NCI-H526 treated with DMSO at 0.1 percent for 48 hours (cell line): ENCODE results near the gene ZNF335.
A peak's percentile ranks its signal among the peaks of the same experiment; 100 is the strongest.
"Not testable (repeated sequence)": the region's sequence is repeated elsewhere in the genome, so short reads cannot be mapped to it uniquely, and the experiment has no call there.

Experiments used
- DNase-seq: peaks from one replicate; lab custom pipeline; 2025; lab: John Stamatoyannopoulos, UW

ZNF335 gene

DNA sequence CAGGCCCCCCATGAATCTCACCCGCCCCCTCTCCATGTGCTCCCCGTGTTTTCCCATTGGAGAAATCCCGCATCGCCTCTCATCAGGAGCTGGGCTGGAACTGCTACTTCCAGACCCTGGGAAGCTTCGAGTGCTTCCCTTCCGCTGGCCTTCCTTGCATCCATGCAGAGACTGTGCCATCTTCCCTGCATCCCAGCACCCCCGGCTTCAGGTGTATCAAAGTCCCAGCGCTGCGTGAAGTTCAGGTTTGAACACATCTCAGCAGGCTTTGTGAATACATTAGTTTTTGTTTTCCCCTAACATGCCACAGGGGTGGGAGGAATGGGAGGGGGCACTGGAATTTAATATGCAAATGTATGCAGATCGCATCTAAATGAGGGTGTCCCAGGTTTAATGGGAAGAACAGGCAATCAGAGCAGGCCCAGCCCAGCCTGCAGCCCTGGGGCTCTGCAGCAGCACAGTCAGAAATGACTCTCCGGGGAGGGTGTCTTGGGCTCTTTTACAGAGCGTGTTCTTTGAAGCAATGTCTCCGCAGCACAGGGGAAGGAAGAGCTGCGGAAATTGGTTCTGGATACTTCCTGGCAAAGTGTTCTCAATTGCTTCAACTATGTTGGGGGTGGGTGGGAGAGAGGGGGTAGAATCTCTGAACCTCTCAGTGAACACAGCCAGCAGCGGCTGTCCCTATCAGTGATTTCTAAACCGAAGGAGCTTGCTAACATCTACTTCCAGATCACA, 28.4 kb upstream of the ZNF335 start:
- DNase-seq = no peak

DNA sequence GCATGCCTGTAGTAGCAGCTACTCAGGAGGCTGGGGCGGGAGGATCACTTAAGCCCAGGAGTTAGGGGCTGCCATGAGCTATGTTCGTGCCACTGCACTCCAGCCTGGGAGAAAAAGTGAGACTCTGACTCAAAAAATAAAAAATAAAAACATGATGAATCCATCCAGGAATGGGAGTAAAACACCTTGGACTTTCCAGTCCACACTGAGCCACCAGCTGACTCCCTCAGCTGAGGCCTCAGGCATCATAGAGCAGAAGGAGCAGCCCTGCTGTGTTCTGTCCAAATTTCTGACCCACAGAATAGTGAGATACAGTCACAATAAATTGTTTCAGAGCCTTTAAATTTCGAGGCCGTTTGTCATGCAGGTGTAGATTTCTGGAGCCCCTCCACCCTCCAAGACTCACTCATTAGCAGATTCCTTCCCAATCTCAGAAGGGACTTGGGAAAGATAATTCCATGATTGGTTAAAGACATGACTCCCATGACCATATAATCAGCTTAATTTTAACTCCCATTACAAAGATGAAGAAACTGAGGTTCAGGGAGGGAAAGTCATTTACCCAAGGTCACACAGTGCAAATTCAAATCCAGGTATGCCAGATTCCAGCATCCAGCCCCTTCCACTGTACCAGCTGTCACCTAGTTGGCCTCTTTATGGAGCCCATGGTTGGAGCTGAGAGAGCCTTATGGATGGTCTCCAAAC, 27.7 kb upstream of the ZNF335 start:
- no peak for DNase-seq

DNA sequence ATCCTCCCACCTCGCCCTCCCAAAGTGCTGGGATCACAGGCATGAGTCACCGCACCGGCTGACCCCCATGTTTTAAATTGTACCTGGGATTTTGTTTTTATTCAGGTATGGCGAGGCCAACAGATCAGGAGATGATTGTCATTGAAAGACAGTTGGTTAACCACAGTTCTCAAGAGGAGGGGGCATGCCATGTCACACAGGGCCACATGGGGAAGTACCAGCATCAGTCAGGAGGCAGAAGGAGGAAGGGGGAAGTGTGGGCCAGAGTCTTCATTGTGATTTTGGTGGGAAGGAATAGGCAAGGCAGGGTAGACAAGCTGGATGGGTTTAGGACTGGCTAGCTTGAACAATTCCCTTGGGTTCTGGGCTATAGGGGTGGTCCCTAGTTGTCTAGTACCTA, 26.8 kb upstream of the ZNF335 start:
- DNase-seq = no peak

DNA sequence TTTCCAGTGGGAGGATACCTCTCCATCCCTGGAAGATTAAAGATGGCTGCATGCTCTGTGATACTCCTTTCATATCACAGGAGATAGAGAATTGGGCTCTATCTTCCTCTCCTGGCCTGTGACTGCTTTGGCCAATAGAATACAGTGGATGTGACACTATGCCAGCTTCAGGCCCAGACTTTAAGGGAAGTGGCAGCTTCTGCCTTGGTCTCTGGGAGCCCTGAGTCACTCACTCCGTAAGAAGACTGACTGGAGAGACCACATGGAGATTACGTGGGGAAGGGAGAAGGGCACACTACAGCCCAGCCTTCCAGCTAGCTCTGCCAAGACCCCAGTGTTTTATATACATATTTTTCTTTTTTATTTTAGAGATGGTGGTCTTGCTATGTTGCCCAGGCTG, 26.3 kb upstream of the ZNF335 start:
- DNase-seq = no peak

DNA sequence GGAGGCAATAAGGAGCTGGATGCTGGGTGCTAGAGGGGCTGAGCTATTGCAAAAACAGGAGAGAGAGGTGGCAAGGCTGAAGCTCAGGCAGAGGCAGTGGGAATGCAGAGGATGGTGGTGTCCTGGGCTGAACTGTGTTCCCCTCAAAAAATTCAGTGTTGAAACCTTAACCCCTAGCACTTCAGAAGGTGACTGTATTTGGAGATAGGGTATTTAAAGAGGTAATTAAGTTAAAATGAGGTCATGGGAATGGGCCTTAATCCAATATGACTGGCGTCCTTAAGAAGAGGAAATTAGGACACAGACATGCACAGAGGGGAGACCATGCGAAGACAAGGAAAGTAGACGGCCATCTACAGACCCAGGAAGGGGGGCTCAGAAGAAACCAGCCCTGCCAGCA, 25.2 kb upstream of the ZNF335 start:
- no peak for DNase-seq

DNA sequence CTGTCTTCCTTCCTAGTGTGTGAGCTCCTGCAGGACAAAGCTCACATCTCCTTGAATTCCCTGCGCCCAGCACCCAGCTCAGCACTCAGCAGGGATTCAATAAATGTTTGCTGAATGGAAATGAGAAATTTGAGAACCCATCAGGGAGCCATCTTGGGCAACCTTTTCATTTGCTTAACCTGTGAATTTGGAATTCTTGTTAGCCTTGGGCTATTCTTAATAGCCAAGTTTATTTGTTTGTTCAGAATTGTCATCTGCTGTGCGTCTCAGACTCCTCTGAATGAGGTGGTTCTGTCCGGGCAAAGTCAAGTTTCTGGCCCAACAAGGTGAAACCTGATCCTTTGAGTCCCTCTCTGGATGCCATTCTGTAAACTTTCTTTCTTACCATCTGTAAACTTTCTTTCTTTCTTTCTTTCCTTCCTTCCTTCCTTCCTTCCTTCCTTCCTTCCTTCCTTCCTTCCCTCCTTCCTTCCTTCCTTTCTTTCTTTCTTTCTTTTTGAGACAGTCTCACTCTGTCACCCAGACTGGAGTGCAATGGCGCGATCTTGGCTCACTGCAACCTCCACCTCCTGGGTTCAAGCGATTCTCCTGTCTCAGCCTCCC, 23.6 kb upstream of the ZNF335 start:
- DNase-seq = peak; percentile 80

DNA sequence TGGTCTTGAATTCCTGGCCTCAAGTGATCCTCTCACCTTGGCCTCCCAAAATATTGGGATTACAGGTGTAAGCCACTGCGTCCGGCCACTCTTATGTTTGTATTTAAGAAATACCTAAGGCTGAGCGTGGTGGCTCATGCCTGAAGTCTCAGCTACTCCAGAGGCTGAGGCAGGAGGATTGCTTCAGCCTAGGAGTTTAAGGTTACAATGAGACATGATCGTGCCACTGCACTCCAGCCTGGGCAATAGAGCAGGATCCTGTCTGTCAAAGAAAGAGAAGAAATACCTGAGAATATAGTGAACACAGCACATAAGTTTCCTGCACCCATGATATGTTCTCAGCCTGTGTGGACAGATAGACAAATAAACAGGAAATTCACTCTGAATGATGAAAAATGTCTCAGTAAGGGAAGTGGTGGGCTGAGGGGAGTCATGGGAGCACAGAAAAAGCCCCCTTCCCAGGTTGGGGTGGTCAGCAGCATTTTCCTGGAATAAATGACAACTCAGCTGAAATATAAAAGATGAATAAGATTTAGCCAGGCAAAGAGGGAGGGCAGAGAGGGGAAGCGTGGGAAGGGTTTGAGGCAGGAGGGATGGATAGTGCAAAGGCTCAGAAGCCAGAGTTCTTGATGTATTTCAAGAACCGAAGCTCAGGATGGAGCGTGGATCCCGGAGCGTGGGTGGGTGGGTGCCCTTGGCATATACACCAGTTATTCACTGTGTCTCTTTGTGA, 22.9 kb upstream of the ZNF335 start:
- DNase-seq = no peak

DNA sequence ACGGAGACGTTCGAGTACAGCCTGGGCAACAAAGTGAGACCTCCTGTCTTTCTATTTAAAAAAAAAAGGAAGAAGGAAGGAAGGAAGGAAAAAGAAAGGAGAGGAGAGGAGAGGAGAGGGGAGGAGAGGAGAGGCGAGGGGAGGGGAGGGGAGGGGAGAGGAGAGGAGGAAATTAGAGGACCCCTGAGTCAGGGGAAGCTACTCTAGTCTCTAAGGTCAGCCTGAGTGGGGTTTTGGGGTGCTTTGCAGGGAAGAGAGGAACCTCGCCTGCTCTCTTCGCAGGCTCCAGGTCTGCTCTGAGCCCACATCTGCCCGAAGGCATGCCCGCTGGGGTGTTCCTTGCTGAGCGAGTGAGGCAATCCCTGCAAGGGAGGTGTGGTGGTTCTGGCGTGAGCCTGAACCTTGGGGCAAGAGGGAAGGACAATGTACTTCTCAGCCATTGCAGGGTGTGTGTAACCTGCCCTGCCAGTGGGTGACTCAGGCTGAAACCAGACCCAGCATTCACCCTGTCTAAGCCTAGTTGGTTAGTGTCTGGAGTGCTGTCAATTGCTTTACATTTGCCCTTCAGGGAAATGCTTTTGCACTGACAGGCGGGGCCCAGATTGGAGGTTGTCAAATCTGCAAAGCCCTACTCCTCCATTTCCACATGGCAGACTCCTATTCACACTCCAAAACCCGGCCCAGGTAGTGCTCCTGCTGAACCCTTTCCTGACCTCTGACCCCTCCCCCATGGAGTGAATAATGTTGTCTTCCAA, 21.4 kb upstream of the ZNF335 start:
- no peak for DNase-seq

DNA sequence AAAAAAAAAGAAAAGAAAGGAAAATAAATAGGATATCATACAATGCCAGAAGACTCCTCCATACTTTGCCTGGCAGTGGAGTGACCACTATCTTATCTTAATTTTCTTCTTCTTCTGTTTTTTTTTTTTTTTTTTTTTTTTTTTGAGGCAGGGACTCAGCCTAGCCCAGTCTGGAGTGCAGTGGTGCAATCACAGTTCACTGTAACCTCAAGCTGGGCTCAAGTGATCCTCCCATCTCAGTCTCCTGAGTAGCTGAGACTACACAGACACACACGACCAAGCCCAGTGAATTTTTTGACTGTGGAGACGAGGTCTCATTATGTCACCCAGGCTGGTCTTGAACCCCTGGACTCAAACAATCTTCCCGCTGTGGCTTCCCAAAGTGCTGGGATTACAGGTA, 19.6 kb upstream of the ZNF335 start:
- no peak for DNase-seq

DNA sequence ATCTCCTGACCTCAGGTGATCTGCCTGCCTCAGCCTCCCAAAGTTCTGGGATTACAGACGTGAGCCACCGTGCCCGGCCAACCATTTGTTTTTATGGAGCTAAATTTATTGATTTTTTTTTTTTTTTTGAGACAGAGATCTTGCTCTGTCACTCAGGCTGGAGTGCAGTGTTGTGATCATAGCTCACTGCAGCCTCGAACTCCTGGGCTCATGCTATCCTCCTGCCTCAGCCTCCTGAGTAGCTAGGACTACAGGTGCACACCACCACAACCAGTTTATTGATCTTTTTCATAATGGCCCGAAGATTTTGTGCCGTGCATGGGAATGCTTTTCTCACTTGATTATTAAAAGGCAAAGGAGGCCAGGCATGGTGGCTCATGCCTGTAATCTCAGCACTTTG, 16.8 kb upstream of the ZNF335 start:
- DNase-seq = not testable (repeated sequence)

DNA sequence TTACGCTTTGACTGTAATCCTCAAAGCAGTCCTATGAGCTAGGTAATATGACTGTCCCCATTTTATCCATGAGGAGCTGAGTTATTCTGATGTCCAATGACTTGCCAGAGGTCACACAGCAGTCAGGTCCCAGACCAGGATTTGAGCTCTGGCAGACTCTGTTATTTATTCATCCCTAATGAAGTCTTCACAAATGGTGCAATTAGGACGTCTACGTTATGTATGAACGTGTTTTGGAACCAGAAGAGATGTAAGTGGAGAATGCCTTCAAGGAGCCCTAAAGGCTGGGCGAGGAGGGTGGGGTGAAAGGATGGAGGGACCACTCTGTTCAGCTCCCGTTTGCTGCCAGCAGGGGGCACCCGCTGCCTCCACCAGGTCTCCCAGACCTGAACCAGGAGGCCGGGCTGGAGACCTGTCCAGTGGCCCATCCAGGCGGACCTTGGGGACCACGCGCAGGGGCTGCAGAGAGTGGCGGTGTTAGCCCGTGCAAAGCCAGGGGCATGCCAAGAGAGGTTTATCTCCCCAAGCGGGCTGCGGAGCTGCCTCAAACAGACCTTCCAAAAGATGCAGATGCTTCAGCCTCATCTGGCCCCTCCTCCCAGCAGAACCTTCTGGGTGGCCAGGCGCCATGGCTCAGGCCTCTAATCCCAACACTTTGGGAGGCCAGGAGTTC, 15.2 kb upstream of the ZNF335 start:
- peak; percentile 33 for DNase-seq

DNA sequence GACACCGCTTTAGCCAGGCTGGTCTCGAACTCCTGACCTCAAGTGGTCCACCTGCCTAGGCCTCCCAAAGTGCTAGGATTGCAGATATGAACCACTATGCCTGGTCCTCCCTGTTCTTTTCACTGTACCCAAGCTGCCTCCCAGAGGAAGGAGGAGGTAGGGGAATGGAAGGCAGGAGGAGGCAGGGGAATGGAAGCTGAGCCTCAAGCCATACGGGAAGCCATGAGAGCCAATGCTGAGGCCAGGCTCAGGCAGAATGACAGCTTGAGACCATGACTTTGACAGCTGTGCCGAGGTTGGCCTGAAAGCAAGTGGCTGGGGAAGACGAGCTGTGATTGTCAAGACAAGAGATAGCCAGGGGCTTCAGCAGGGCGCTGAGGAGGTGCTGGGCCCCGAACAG, 13.6 kb upstream of the ZNF335 start:
- DNase-seq = no peak

DNA sequence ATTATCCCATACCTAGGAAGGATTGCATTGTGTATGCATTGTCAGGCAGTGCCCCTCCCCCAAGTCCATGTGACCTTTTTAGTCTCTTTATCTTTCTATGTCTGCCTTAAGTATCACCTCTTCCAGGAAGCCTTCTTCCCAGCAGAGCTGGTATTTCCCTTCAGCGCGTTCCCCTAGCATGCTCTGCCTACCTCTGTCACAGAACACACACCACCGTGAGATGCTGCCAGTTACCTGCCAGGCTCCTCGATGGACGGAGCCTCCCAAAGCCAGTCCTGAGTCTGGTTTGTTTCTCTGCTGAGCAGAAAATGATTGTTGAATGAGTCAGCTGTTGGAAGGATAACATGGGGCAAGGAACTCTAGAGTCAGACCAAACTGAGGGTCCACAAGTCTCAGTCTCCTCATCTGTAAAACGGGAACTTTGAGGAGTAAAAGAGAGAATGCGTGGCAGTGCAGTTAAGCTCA, 11.3 kb upstream of the ZNF335 start:
- no peak for DNase-seq

DNA sequence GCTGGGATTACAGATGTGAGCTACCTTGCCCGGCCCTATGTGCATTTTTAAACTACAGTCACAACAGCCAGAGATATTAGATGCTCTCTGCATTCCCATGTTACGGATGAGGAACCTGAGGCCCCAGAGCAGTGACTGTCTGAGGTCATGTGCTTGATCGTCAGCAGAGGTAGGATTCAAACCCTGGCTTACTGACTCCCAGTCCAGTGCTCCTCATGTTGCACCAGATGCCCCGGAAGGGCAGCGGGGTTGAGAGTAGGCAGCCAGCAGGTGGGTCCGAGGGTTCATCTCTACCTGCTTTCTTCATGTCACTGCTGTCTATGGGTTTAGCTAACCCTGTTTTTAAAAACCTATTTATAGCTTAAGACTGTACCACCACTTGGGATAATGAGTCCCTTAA, 9.3 kb upstream of the ZNF335 start:
- no peak for DNase-seq

DNA sequence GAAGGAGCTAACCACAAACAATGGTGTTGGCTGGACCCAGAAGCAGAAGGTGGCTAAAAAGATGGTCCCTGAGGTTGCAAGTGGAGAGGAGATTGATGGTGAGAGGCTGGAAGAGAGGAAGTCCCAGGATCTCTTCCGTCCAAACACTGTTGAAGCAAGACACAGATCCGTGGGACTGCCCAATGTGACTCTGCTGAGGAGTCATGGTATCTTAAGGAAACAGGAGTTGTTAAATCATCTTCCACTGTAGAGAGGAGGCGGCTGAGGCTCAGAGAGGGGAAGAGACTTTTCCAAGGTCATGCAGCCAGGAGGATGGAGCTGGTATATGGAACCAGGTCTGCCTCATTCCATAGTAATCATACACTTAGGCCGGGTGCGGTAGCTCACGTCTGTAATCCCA, 4.1 kb upstream of the ZNF335 start:
- DNase-seq = no peak

DNA sequence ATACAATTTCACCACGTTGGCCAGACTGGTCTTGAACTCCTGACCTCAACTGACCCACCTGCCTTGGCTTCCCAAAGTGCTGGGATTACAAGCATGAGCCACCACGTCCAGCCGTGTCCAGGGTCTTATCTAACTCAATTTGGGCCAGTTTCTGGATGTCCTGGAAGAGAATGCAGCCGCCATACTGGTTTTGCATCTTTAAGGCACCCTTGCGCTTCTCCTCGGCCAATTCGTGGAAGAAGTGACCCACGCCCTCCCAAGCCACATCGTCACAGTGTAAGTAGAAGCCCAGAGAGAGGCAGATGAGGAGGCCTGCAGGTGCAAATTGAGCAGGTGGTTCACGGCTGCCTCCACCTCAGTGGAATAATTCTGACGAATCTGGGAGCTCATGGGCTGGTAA, 3.7 kb upstream of the ZNF335 start:
- no peak for DNase-seq

DNA sequence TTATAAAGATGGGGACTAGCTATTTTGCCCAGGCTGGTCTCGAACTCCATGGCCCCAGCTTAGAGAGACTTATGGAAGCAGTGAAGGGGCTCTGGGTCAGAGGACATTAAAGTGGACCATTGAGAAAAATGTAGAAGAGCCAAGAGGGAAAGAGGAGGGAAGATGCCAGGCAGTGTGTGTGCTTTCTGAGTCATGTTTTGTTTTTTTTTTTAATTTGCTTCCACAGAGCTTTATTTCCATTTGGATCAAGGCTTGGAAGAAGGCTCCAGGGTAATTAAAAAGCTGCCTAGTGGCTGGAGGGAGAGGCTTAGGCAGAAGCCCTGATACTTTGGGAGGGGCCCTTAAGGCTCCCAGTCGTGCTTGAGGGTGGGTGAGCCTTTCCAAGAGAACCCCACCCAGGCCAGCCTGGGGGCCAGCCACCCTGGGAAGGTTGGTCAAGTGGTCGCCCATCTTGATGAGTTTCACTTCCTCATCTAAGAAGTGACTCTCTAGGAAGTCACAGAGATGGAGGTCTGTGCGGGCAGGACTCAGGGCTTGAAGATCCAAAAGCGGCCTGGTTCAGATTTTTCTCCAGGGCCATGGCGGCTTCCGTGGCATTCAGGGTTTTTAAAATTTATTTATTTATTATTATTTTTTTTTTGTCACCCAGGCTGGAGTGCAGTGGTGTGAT, 3.0 kb upstream of the ZNF335 start:
- no peak for DNase-seq

DNA sequence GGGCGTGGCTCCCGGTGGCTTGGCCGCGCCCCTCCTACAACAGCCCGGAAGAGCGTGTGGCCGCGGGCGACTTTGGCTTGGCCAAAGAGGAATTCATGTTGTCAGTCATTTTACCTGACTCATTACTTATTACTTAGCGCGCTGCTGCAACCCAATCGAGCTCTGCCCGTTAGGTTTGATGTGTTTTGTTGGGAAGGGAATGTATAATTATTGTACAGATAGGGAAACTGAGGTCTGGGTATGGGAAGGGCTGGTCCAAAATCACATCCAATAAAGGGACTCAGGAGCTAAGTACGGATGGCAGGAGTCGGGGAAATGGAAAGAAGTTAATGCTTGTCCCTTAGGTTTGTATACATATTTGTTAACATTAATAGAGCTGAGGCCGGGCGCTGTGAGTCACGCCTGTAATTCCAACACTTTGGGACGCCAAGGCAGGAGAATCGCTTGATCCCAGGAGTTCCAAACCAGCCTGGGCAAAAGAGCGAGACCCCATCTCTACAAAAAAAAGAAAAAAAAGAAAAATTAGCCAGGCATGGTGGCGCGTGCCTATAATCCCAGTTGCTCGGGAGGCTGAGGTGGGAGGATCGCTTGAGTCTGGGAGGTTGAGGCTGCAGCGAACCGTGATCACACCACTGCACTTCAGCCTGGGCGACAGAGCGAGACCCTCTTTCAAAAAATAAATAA, 639 bp upstream of the ZNF335 start:
- DNase-seq = no peak

DNA sequence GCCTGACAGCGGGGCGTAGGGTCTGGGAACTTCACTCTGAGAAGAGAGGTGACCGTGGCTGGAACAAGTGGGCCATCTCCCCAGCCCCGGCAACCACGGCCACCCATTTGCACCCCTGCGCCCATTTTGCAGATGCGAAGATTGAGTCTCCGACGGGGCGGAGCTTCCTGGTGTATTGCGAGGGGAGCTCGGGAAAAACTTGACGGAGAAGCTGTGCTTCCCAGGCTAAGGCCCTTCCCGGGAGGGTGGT, 653 bp downstream of the ZNF335 start:
- DNase-seq = no peak

DNA sequence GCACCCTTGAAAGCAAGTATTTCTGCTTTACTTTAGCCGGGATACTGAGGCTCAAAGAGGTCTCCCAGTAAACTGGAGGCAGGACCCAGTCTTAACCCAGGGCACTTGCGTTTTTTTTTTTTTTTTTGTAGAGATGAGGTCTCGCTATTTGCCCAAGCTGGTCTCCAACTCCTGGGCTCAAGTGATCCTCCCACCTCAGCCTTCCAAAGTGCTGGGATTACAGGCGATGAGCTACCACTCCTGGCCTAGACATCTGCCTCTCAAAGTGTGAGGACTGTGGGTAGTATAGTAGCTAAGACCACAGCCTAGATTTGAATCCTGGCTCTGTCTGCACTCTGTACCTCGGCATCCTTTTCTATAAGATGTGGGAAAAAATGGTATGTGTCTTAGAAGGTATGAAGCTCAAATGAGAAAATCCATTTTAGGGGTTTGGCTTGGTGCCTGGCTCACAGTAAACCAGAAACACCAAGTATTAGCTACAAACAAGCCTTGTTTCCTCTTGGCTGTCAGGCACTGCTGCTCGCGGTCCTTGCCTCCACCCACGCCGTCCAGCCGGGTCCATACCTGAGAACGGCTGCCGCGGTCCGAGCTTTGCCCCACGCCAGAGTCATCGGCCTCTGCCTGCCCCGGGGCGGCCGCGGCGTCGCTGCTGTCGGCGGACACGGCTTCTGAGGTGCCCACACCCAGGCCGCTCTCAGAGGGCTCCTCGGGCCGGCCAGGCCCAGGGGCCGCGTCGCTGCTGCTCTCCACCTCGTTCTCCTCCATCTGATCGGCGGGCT, 1.2 kb downstream of the ZNF335 start:
- DNase-seq = no peak
